GM19035 (cell line): Measurements from ENCODE around the gene SMCR8.
"Not testable (repeated sequence)": the region's sequence is repeated elsewhere in the genome, so short reads cannot be mapped to it uniquely, and the experiment has no call there.

ENCODE experiments used
- ATAC-seq: cut with Tn5 transposase; IDR thresholded peaks from one replicate; pipeline ENCODE4 v1.9.1; 2021; ENCODE audit not compliant: unreplicated experiment

The SMCR8 gene

GRCh38 chr17:18314731-18315561 lies at the start of gene SMCR8, which contains the start of gene TOP3A:
TSS of gene SMCR8 (plus strand) at chr17:18315293. CDS start at chr17:18315790, 497 bp downstream.
TSS of gene TOP3A (minus strand) at chr17:18314994. CDS start at chr17:18314778, 216 bp downstream.
- ATAC-seq = peak; percentile 83

GRCh38 chr17:18267366-18267765 lies 47.7 kb upstream of the SMCR8 start:
- no peak for ATAC-seq

- ATAC-seq = no peak
These were observed 47.0 kb upstream of the SMCR8 start for GRCh38 chr17:18267927-18268711.

- no peak for ATAC-seq
These were observed 44.8 kb upstream of the SMCR8 start for GRCh38 chr17:18270046-18270931.

- ATAC-seq = no peak
These were observed 38.0 kb upstream of the SMCR8 start for GRCh38 chr17:18277076-18277475.

GRCh38 chr17:18278867-18279266 lies 36.2 kb upstream of the SMCR8 start:
- ATAC-seq = no peak

- ATAC-seq = no peak
These were observed 34.8 kb upstream of the SMCR8 start for GRCh38 chr17:18280249-18280648.

GRCh38 chr17:18280766-18281371 lies 34.2 kb upstream of the SMCR8 start:
- no peak for ATAC-seq

GRCh38 chr17:18281788-18282187 lies 33.3 kb upstream of the SMCR8 start:
- ATAC-seq = no peak

GRCh38 chr17:18285296-18285695 lies 29.8 kb upstream of the SMCR8 start:
- no peak for ATAC-seq

GRCh38 chr17:18291718-18292540 lies 23.2 kb upstream of the SMCR8 start:
- ATAC-seq = no peak

GRCh38 chr17:18298061-18298460 lies 17.0 kb upstream of the SMCR8 start:
- ATAC-seq = not testable (repeated sequence)

- ATAC-seq = no peak
These were observed 14.2 kb upstream of the SMCR8 start for GRCh38 chr17:18300725-18301480.

- not testable (repeated sequence) for ATAC-seq
These were observed 11.9 kb upstream of the SMCR8 start for GRCh38 chr17:18303206-18303605.

- no peak for ATAC-seq
These were observed 5.9 kb upstream of the SMCR8 start for GRCh38 chr17:18309202-18309601.

- peak; percentile 19 for ATAC-seq
These were observed 898 bp upstream of the SMCR8 start for GRCh38 chr17:18314059-18314730.

GRCh38 chr17:18315562-18315922 lies 449 bp downstream of the SMCR8 start:
- ATAC-seq = no peak

GRCh38 chr17:18315961-18316360 lies 868 bp downstream of the SMCR8 start:
- no peak for ATAC-seq
